ENCODE results near the gene CARS1.
"Not testable (repeated sequence)": the region's sequence is repeated elsewhere in the genome, so short reads cannot be mapped to it uniquely, and the experiment has no call there.

GRCh38 chr11:3064709-3065108 is 7.5 kb upstream of the CARS1 start:
- not testable (repeated sequence) for TF ChIP-seq POLR2A, CTCF, EP300 (IDR thresholded peaks at IDR 0.05)

Measured in ovary (tissue), 3 donors.